HuH-7 (cell line): ENCODE measurements around the gene HNRNPF.

Experiments
- DNase-seq: peaks from one replicate; pipeline ENCODE4 v3.0.0; 2011; ENCODE audit warnings: low spot score

HNRNPF gene

DNA sequence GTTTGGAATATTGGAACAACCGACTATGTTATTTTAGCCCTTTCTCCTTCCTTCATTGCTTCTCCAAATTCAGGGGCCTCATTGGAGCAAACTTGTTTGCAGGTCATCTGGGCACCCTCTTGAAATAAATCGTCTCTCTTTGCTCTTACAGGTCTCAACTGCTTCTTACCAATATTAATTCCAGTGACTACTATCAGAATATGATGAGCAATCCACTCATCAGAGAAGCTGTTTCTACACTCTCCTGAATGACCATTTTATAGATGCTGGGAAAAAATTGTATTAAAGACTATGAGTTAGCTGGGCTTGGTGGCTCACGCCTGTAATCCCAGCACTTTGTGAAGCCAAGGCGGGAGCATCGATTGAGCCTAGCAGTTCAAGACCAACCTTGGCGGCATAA lies 12.5 kb upstream of the HNRNPF start:
- no peak for DNase-seq

DNA sequence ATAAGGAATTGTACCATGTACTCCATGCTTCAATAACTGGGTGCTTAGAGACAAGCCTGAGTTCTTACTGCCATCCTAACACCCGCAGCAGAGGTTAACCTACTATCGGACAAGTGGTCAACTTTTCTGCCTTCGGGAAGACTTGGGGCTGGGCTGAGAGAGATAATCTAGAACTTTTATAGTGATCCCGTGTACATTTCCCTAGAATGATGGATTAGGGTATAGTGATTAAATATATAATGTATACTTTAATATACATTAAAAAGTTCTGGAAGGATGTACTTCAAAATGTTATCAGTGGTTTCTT lies 12.2 kb upstream of the HNRNPF start:
- no peak for DNase-seq

DNA sequence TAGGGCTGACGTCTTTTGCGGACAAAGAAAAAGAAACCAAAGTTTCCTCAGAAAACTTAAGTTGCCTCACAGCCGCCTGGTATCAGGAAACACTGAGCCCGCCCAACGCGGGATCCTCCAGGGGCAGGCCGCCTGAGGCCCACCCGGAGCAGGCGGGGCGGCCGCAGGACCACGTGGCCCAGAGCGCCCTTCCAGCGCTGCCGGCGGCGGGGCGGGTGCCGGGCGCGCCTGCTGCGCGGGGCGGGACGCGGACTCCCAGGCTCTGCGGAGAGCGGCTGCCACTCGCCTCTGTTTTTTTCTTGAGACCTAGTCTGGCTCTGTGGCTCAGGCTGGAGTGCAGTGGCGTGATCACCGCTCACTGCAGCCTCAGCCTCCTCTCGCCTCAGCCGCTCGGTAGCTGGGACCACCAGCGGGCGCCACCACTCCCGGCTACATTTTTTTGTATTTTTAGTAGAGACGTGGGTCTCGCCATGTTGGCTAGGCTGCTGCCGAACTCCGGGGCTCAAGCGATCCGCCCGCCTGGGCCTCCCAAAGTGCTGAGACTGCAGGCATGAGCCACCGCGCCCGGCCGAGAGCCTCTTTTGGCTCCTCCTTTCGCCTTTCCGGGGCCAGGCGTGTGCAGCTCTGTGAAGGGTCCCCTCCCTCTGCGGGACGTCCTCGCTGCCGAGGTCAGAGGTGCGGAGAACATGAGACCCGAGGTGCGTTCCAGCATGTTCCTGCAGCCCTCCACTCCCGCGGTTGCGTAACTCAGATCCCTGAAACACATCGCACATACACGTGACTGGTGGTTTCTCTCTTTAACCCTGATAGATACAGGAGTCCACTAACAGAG lies 11.6 kb upstream of the HNRNPF start:
- DNase-seq = peak; percentile 21

DNA sequence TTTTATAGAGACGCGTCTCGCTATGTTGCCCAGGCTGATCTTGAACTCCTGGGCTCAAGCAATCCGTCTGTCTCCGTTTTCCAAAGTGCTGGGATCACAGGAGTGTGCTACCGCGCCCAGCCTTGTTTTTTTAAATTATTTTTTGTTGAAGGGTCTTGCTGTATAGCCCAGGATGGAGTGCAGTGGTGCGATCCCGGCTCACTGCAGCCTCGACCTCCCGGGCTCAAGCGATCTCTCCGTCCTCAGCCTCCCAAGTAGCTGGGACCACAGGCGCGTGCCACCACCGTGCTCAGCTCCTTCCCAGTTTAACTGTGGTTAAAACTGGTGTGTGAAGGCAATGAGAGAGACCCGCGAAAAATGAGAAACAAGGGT lies 11.0 kb upstream of the HNRNPF start:
- DNase-seq = no peak

DNA sequence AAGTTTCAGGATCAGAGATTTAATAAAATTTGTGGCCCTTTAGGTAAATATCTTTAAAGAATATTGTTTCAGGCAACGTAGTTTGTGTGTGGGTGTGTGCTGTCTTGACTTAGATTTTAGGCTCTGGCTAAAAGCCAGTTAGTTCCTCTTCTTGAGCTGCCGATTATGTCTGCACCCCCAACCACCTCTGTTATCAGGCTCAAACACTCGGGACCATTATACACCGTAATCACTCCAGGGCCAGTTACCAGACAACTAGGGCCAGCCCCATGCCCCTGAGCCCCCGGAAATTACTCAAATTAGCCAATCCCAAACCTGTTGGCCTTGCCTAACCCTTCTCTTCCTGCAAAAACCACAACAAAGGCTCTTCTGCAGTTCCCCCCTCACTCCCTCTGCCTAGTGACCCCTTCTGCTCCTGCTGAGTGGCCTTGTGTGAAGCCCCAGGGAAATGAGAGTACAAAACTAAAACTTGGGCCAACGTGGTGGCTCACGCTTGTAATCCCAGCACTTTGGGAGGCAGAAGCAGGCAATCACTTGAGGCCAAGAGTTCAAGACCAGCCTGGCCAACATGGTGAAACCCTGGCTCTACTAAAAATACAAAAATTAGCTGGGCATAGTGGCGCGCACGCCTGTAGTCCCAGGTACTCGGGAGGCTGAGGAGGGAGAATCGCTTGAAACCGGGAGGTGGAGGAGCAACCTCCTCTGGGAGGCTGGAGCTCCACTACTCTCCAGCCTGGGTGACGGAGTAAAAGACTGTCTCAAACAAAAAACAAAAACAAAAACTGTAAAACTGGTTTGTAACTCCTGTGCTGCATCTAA lies 9.2 kb upstream of the HNRNPF start:
- no peak for DNase-seq

DNA sequence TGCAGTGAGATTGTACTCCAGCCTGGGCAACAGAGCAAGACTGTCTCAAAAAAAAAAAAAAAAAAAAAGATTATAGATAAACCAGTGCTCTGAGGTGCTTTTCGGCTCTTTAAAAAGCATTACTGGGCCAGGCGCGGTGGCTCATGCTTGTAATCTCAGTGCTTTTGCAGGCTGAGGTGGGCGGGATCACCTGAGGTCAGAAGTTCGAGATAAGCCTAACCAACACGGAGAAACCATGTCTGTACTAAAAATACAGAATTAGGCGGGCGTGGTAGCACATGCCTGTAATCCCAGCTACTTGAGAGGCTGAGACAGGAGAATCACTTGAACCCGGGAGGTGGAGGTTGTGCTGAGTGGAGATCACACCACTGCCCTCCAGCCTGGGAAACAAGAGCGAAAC lies 6.6 kb upstream of the HNRNPF start:
- DNase-seq = no peak

DNA sequence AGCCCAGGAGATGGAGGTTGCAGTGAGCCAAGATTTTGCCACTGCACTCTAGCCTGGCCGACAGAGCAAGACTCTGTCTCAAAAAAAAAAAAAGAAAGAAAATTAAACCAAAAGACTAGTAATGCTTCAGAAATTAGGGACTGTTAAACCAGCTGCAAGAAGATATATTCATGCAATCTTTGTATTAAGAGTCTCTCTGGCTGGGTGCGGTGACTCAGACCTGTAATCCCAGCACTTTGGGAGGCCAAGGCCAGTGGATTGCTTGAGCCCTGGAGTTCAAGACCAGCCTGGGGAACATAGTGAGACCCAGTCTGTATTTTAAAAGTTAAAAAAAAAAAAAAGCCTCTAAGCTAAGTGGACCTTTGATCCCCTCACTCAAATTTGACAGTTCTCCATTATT lies 2.5 kb upstream of the HNRNPF start:
- no peak for DNase-seq

DNA sequence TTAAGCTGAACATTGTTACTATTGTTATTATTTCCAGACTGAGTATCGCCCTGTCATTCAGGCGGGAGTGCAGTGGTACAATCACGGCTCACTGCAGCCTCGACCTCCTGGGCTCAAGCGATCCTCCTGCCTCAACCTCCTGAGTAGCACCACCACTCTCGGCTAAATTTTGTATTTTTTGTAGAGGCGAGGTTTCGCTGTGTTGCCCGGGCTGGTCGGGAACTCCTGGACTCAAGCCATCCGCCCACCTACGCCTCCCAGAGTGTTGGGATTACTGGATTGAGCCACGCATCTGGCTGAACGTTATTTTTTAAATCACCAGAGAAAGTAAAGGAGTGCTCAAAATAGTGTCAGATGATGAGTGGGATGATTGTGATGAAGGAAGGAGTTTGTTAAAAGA lies 1.4 kb upstream of the HNRNPF start:
- DNase-seq = no peak

DNA sequence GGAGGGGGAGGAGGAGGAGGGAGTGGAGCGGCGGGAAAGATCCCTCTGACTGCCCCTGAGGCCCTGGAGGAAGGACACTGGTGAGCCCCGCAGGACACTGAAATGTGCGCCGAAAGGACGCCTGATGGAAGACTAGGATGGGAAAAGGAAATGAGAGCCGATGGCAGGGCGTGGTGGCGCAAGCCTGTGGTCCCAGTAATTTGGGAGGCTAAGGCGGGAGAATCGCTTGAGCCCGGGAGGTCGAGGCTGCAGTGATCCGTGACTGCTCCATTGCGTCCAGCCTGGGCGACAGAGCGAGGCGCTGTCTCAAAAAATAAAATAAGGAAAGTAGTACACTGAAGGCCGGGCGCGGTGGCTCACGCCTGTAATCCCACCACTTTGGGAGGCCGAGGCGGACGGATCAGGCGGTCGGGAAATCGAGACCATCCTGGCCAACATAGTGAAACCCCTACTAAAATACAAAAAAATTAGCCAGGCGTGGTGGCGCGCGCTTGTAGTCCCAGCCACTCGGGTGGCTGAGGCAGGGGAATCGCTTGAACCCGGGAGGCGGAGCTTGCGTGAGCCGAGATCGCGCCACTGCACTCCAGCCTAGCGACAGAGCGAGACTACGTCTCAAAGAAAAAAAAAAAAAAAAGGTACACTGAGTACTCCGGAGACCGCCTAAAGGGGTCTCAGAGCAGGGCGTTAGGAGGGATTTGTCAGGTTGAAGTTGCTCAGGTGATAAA lies 561 bp upstream of the HNRNPF start:
- DNase-seq = no peak

DNA sequence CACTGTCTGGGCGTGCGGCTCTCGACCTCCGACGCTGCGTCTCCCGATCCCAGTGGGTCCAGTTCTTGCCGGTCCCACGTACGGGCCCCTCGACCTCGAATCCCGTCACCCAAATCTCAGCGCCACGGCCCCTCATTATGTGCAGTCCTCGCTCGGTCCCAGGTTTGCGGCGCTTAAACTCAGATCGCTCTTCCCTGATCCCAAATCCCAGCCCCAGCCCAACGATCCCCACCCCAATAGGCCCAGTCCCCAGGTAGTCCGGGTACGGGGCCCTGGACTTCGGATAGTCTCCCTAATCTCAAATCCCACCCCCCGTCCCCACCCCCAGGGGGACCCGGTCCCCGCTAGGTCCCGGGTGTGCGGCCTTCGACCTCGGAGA lies 666 bp downstream of the HNRNPF start:
- no peak for DNase-seq

DNA sequence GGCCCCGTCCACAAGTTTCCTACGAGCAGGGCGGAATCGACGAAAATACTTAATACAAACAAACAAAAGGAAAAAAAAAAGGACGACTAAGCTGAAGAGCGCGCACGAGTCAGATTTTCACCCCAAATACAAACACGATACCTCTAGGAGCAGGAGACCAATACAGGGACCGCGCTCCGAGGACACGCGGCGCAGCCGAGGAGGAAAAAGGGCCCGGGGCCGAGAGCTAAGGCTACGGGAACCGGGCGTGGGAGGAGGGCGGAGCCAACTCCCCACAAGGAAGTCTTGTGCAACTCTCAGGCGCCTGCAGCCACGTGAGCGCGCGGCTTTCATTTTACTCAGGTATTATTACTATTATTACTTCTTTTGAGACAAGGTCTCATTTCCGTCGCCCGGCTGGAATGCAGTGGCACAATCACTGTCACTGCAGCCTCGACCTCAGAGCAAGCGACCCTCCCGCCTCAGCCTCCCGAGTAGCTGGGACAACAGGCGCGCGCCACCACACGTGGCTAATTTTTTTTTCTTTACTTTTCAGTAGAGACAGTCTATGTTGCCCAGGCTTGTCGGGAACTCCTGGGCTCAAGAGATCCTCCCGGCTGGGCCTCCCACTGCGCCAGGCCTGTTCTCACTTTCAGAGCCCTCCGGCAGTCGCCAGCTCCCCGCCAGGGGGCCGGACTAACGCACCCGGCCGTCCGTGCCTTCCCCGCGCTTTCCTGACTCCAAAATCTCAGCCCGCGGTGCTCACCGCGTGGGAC lies 1.2 kb downstream of the HNRNPF start:
- DNase-seq = peak; percentile 74

DNA sequence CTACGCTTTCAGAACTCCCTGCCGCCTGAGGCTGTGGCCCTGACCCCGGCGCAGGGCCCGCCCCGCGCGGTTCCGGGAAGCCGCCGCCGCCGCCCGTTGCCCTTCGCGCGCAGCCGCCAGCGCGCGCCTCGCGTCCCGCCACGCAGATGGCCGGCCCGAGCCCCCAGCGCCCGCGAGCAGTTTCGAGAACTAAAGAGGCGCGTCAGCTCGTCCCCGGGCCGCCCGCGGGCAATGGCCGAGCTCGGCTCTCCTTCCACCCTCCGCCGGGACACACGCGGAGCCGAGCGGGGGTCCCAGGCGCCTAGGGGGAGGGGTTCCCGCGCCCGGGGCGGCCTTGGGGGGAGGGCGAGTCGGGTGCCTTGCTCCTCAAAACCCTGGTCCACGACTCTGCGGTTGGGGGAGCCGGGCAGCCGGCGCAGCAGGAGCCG lies 1.8 kb downstream of the HNRNPF start:
- DNase-seq = no peak

DNA sequence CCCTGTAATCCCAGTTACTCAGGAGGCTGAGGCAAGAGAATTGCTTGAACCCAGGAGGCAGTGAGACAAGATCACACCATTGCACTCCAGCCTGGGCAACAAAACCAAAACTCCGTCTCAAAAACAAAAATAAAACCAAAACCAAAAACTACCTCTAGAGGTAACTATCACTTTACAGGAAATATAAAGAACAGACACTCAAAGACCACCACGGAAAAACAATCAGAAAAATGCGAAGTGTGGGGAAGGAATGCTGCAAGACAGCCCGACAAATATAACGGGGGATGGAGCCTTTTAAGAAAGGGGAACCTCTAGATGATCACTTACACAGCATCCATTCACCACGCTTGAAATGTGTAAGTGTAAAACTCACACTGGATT lies 4.3 kb downstream of the HNRNPF start:
- no peak for DNase-seq

DNA sequence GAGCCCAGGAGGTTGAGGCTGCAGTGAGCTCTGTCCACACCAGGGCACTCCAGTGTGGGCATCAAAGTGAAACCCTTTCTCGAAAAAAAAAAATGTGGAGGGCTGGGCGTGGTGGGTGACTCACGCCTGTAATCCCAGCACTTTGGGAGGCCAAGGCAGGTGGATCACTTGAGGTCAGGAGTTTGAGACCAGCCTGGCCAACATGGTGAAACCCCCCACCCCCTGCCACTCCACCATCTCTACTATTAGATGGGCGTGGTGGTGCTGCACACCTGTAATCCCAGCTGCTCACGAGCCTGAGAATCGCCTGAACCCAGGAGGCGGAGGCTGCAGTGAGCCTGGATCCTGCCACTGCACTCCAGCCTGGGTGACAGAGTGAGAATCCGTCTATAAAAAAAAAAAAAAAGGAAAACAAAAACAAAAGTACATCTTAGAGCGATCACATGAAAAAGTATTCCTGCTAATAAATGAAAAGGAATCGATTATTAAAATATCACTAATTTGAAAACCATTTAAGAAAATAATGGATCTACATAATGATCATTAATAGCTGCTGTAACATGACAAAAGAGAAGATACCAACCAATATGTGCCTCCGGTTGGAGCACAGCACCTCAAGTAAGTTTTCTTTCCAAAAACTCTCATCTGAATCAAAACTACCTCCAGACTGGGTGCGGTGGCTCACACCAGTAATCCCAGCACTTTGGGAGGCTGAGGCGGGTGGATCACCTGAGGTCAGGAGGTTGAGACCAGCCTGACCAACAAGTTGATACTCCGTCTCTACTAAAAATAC lies 4.9 kb downstream of the HNRNPF start:
- no peak for DNase-seq

DNA sequence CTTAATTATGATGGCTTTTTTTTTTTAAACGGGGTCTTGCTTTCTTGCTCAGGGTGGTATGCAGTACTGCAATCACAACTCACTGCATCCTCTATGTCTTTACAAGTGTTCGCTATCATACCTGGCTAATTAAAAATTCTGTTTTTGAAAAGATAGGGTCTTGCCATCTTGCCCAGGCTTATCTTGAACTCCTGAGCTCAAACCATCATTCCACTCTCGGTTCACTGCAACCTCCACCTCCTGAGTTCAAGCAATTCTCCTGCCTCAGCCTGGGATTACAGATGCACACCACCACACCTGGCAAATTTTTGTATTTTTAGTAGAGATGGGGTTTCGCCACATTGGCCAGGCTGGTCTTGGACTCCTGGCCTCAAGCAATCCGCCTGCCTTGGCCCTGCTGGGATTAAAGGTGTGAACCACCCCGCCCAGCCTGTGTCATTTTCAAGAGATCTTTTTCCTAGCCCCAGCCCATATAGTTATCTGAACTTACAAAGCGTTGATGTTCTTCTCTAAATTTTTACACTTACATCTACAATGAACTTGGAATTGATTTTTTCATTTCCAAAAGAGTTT lies 6.0 kb downstream of the HNRNPF start:
- DNase-seq = no peak

DNA sequence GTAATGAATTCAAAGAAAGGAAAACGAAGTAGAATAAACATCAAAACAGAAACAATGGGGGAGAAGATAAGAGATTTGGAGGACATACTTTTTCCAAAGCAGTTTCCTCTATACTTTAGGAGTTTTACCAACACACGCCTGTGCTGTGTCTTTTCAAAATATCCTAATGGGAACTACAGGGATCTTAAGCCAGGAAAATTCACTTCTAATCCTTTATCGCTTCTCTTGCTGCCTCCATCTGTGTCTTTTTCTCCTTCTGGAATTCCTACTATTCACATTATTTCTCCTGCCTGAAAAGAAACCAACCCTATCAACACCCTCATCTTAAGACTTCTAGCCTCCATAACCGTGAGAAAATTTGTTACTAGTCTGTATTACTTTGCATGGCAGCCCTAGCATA lies 6.8 kb downstream of the HNRNPF start:
- DNase-seq = no peak

DNA sequence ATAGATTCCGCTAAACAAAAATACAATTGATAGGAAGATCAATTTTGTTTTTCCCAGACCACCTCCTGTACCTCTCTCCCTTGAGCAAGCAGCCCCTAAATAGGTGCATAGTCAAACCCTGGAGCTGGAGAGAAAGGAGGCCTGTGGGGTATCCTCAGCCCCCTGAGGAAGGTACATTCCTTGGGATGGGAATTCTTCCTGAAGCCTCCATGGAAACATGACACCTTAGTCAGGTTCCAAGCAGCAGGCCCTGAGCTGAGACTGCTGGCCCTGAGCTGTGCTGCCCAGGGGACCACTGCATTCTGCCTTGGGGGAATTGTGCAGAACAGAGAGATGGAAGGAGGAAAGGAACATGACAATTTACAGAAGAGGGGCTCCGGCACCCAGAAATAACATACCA lies 7.4 kb downstream of the HNRNPF start:
- DNase-seq = no peak

DNA sequence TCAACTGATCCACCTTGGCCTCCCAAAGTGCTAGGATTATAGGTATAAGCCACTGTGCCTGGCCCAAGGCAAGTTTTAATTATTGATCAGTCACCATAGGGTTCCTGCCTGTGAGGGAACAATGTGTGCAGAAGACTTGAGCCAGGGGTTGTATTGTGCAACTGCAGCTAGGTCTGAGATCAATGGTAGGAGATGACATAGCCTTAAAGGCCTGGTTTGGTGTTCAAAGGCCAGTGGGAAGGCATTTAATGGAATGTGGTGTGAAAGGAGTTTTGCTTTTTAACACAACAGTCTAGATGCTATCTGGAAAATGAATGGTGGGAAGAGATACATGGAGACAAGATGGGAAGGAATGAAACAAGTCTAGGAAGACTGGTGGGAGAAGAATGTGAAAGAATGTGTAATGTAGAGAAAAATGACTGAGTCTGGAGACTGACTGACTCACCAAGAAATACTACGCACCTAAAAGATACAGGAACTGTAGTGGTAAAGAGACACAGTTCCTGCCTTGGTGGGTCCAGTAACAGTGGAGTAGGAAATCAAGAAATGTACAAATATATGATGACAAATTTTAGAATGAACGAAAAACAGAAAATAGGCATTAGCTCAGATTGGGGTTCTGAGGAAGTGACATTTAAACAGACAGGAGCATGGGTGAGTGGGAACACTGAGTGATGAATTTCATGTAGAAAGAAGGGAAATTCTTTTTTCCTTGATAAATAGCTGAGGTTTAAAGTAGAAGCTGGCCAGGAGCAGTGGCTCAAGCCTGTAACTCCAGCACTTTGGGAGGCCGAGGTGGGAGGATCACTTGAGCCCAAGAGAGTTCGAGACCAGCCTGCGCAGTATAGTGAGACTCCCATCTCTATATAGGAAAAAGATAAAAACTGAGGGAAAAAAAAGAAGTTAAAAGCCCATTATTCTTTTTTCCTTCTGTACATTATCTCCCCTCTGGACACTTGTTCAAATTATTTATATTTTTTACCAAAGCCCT lies 9.4 kb downstream of the HNRNPF start:
- DNase-seq = peak; percentile 44

DNA sequence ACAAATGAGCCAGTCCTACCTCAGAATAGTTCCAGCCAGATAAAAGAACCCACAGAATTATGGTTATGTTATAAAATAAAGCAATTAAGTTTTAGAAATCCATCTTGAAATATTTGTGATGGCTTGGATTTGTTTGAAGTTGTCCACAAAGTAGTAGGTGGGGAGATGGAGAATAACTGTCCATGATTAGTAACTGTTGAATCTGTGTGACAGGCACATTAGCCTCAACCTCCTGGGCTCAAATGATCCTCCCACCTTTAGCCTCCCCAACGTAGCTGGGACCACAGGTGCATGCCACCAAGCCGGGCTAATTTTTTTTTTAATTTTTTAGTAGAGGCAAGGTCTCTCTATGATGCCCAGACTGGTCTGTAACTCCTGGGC lies 10.1 kb downstream of the HNRNPF start:
- DNase-seq = no peak
